Astrocyte (in vitro differentiated cells and primary cell): ENCODE results near the gene SRR. TPM values are rescaled to one million over a fixed set of nuclear protein-coding genes. Genes with fewer than 3 reads are reported as not detected.
"Not testable (repeated sequence)": the region's sequence is repeated elsewhere in the genome, so short reads cannot be mapped to it uniquely, and the experiment has no call there.

Experiments
- DNase-seq: peaks from one replicate; pipeline ENCODE4 v3.0.0-alpha.2; 2010; ENCODE audit warnings: low read depth
- FAIRE-seq: peaks from 2 replicates; lab custom pipeline; 2011; peaks lifted over from hg19 to GRCh38; lab: Jason Lieb, UNC
- H2AFZ ChIP-seq: 2 replicates; pipeline ENCODE4 v1.6.0; 2012; ENCODE audit warnings: low read depth, low read length, inconsistent platforms
- H3K27ac ChIP-seq: 2 replicates; pipeline ENCODE4 v1.5.1; 2011; ENCODE audit warnings: low read depth, low read length, inconsistent platforms
- H3K27me3 ChIP-seq: 2 replicates; pipeline ENCODE4 v1.6.0; 2011; ENCODE audit warnings: low read length, inconsistent platforms; ENCODE audit not compliant: insufficient read depth
- H3K36me3 ChIP-seq: 2 replicates; pipeline ENCODE4 v1.5.1; 2011; ENCODE audit warnings: low read length, inconsistent platforms; ENCODE audit not compliant: insufficient read depth
- H3K4me1 ChIP-seq: 2 replicates; pipeline ENCODE4 v1.5.1; 2011; ENCODE audit warnings: low read length, inconsistent platforms; ENCODE audit not compliant: insufficient read depth
- H3K4me2 ChIP-seq: 2 replicates; pipeline ENCODE4 v1.6.0; 2012; ENCODE audit warnings: low read length, inconsistent platforms
- H3K4me3 ChIP-seq: 2 replicates; pipeline ENCODE4 v1.5.1; 2011; ENCODE audit warnings: low read depth, mild to moderate bottlenecking, low read length, inconsistent platforms; ENCODE audit not compliant: insufficient read depth
- H3K79me2 ChIP-seq: 2 replicates; pipeline ENCODE4 v1.6.0; 2012; ENCODE audit warnings: mild to moderate bottlenecking, low read length, inconsistent platforms; ENCODE audit not compliant: insufficient read depth
- H3K9ac ChIP-seq: 2 replicates; pipeline ENCODE4 v1.6.0; 2012; ENCODE audit warnings: mild to moderate bottlenecking, low read length, inconsistent platforms
- H3K9me3 ChIP-seq: 2 replicates; pipeline ENCODE4 v1.5.1; 2012; ENCODE audit warnings: low read depth, mild to moderate bottlenecking, low read length, inconsistent platforms; ENCODE audit not compliant: insufficient read depth
- H4K20me1 ChIP-seq: 2 replicates; pipeline ENCODE4 v1.6.0; 2012; ENCODE audit warnings: low read length, inconsistent platforms; ENCODE audit not compliant: insufficient read depth
- H3K27ac Mint-ChIP-seq: one replicate; pipeline ENCODE4 v1.8.0; 2021; ENCODE audit warnings: mild to moderate bottlenecking, mixed read lengths; ENCODE audit not compliant: unreplicated experiment
- H3K27me3 Mint-ChIP-seq: one replicate; pipeline ENCODE4 v1.8.0; 2021; ENCODE audit warnings: low read depth, mixed read lengths; ENCODE audit not compliant: unreplicated experiment
- H3K36me3 Mint-ChIP-seq: one replicate; pipeline ENCODE4 v1.8.0; 2021; ENCODE audit warnings: low read depth, mixed read lengths; ENCODE audit not compliant: unreplicated experiment
- H3K4me1 Mint-ChIP-seq: one replicate; pipeline ENCODE4 v1.8.0; 2021; ENCODE audit warnings: low read depth, mixed read lengths; ENCODE audit not compliant: unreplicated experiment
- H3K4me3 Mint-ChIP-seq: one replicate; pipeline ENCODE4 v1.8.0; 2021; ENCODE audit warnings: mild to moderate bottlenecking, moderate library complexity, mixed read lengths; ENCODE audit not compliant: unreplicated experiment
- H3K9me3 Mint-ChIP-seq: one replicate; pipeline ENCODE4 v1.8.0; 2021; ENCODE audit warnings: mild to moderate bottlenecking, mixed read lengths; ENCODE audit not compliant: unreplicated experiment
- CTCF ChIP-seq: IDR thresholded peaks from 2 replicates; pipeline ENCODE4 v1.5.1; 2011; ENCODE audit warnings: low read depth, mild to moderate bottlenecking, inconsistent platforms, low read length, moderate library complexity; ENCODE audit not compliant: insufficient read depth
- EZH2 ChIP-seq: IDR thresholded peaks from 2 replicates; pipeline ENCODE4 v1.6.1; 2012; ENCODE audit warnings: mild to moderate bottlenecking, low read length, inconsistent platforms; ENCODE audit not compliant: insufficient read depth
- total RNA-seq: library from RNA; stranded (reverse); gene quantifications from 2 replicates; pipeline ENCODE4 v1.2.1, GENCODE V29; 2021

Gene SRR
- total RNA-seq, 1 donor from 2014 or later, result 15.4 TPM

GRCh38 chr17:2309338-2310154 is 5.8 kb downstream of the SRR start:
- Mint-ChIP-seq H3K9me3 (no peaks in the 10 kb centered on the region), H3K27me3 (no peaks in the 10 kb centered on the region), H3K36me3 (no peaks in the 10 kb centered on the region), H3K27ac (no peak overlapping the region), H3K4me1 (no peaks in the 10 kb centered on the region), H3K4me3 (no peak overlapping the region)
- Histone ChIP-seq H3K27ac (no peak overlapping the region), H3K9ac (no peak overlapping the region), H3K4me2 (no peak overlapping the region), H3K79me2 (peaks cover 8% of the 10 kb centered on the region), H3K4me1 (no peaks in the 10 kb centered on the region), H3K9me3 (no peaks in the 10 kb centered on the region), H4K20me1 (peaks cover 3% of the 10 kb centered on the region), H3K27me3 (no peaks in the 10 kb centered on the region), H3K4me3 (no peak overlapping the region), H2AFZ (no peak overlapping the region), H3K36me3 (no peaks in the 10 kb centered on the region)
- TF ChIP-seq CTCF (no peak), EZH2 (no peak)
- no peak for DNase-seq
- FAIRE-seq, result no peak

- Histone ChIP-seq H3K79me2 (no peaks in the 10 kb centered on the region), H2AFZ (no peak overlapping the region), H3K36me3 (no peaks in the 10 kb centered on the region), H3K4me2 (no peak overlapping the region), H3K4me1 (no peaks in the 10 kb centered on the region), H4K20me1 (no peaks in the 10 kb centered on the region), H3K27ac (no peak overlapping the region), H3K4me3 (no peak overlapping the region), H3K27me3 (no peaks in the 10 kb centered on the region), H3K9me3 (no peaks in the 10 kb centered on the region), H3K9ac (no peak overlapping the region)
- Mint-ChIP-seq H3K36me3 (peaks cover under 1% of the 10 kb centered on the region), H3K9me3 (no peaks in the 10 kb centered on the region), H3K27me3 (no peaks in the 10 kb centered on the region), H3K27ac (no peak overlapping the region), H3K4me1 (no peaks in the 10 kb centered on the region), H3K4me3 (no peak overlapping the region)
- FAIRE-seq (no peak), DNase-seq (no peak)
- no peak for TF ChIP-seq EZH2
- TF ChIP-seq CTCF, result no peak
Observed at GRCh38 chr17:2312736-2313135, 9.0 kb downstream of the SRR start.

GRCh38 chr17:2316916-2317205 is 13.1 kb downstream of the SRR start:
- not testable (repeated sequence) for H3K4me3 ChIP-seq, FAIRE-seq, H3K4me2 ChIP-seq

More at GRCh38 chr17:2316916-2317205, 13.1 kb downstream of the SRR start:
- not testable (repeated sequence) for H3K36me3 ChIP-seq, H3K79me2 ChIP-seq, DNase-seq, H3K4me1 Mint-ChIP-seq, H3K27ac Mint-ChIP-seq, H3K4me1 ChIP-seq, H3K36me3 Mint-ChIP-seq, H3K27ac ChIP-seq, H3K9me3 ChIP-seq, H3K4me3 Mint-ChIP-seq, H3K9me3 Mint-ChIP-seq, H4K20me1 ChIP-seq, H3K27me3 ChIP-seq, H3K9ac ChIP-seq, H3K27me3 Mint-ChIP-seq, H2AFZ ChIP-seq
